Activated CD8-positive, alpha-beta memory T cell treated with anti-CD3 and anti-CD28 coated beads for 48 hours (primary cell): ENCODE results near the gene JAG2.

Source experiments
- DNase-seq, 3 experiments: peaks; one replicate each; pipeline ENCODE4 v3.0.0-alpha.2; 2020; ENCODE audit warnings: low read depth in 2 of 3, low spot score in 2 of 3

Gene JAG2

GRCh38 chr14:105151084-105151837 is 17.3 kb downstream of the JAG2 start:
- no peak for DNase-seq

DNA sequence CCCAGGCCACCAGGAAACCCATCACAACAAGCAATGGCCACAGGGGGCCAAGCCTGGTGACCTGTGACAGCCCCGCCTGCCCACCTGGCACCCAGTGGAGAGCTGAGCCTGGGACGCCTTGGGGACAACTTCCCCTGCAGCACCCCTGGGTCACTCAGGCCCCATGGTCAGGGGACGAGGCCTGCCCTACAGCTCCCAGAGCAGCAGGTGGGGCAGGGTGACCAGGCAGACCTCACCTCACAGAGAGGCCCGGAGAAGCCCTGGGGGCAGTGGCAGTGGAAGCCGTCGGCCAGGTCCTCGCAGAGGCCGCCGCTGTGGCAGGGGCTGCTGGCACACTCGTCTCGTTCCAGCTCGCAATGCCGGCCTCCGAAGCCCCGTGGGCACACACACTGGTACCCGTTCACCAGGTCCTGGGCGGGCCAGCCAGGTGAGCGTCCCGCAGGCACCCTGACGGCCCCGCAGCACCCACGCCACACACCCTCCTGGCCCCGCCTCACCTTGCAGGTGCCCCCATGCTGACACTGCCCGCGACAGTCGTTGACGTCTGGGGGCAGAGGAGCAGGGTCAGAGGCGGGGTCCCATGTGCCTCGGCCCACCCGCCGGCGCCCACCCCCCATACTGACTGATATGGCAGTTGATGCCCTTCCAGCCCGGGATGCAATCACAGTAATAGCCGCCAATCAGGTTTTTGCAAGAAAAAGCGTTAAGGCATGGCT is 18.1 kb downstream of the JAG2 start:
- no peak for DNase-seq

DNA sequence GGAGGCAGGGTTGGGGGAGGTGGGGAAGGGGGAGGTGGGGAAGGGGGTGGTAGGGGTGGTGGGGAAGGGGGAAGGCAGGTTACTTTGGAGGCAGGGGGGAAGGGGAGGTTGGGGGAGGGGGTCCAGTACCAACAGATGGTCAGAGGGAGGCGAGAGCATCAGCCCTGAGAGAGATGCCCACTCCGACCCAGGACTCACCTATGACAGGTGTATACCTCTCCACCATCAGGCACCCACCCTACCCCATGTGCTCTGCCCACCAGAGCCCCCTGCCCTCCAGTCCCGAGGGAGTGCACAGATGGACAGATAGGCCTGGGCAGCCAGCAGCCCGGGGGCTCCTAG is 18.6 kb downstream of the JAG2 start:
- no peak for DNase-seq

DNA sequence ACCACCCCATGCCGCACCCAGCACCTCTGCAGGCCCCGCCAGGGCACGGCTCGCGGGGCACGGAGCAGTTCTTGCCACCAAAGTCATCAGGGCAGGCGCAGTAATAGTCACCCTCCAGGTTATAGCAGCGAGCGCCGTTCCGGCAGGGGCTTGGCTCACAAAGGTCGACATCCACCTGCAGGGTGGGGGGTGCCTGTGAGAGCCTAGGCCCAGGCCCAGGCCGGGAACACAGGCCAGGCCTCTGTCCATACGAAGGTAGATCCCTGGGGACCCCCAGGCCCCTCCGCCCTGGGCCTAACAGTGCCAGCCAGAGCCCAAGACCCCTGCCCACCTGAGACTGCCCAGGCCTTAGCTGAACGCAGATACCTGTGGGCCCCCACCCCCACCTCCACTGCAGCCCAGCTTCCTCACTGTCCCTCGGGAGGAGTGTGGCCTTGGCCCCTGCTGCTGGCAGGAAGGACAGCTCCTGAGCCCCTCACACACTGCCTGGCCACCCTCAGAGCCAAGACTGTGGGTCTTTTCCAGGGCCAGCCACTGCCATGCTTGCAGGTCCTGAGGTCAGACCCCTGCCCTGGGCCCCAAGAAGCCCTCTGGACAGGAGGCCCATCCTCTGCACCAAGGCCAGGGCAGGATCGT is 19.3 kb downstream of the JAG2 start:
- DNase-seq, result no peak

- no peak for DNase-seq
Measured at GRCh38 chr14:105148604-105149145, 19.9 kb downstream of the JAG2 start.

- no peak for DNase-seq
Measured at GRCh38 chr14:105147671-105148603, 20.6 kb downstream of the JAG2 start.

- no peak for DNase-seq
Measured at GRCh38 chr14:105146976-105147635, 21.5 kb downstream of the JAG2 start.

GRCh38 chr14:105146181-105146975 is 22.2 kb downstream of the JAG2 start:
- DNase-seq, result no peak

- DNase-seq, result no peak
Measured at GRCh38 chr14:105145381-105146180, 23.0 kb downstream of the JAG2 start.

GRCh38 chr14:105144666-105145380 is 23.8 kb downstream of the JAG2 start:
- no peak for DNase-seq

GRCh38 chr14:105144026-105144665 is 24.4 kb downstream of the JAG2 start:
- DNase-seq, result no peak

- no peak for DNase-seq
Measured at GRCh38 chr14:105143451-105144025, 25.0 kb downstream of the JAG2 start.

DNA sequence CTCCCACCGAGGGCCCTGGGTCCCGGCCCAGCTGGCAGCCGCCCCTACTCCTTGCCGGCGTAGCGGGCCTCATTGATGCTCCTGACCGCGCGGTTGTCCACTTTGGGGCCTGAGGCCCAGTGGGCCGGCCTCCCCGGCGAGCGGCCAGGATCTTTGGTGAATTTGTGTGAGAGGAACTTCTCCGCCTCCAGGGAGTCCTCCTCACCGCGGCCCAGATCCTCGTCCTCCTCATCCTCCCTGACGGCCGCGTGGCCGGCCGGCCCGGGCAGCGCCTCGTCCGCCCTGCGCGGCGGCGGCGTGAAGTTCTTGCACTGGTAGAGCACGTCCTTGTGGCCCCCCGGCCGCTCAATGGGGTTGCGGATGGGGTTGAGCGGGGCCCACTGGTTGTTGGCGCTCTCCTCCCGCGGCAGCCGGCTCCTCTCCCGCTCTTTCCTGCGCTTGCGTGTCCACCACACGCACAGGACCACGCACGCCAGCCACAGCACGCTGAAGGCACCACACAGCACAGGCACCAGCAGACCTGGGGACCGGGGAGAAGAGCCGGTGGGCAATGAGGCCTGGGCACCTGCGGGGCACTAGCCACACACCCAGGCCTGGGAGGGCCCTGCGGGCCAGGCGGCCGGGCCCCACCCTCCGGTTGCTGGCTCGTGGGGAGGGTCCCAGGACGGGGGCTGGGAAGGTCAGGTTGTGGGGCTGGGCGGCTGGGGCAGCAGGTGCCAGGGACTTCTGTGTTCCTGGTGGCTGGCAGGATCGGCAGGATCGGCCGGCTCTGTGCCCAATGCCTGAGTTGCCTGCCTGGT is 25.7 kb downstream of the JAG2 start:
- no peak for DNase-seq

DNA sequence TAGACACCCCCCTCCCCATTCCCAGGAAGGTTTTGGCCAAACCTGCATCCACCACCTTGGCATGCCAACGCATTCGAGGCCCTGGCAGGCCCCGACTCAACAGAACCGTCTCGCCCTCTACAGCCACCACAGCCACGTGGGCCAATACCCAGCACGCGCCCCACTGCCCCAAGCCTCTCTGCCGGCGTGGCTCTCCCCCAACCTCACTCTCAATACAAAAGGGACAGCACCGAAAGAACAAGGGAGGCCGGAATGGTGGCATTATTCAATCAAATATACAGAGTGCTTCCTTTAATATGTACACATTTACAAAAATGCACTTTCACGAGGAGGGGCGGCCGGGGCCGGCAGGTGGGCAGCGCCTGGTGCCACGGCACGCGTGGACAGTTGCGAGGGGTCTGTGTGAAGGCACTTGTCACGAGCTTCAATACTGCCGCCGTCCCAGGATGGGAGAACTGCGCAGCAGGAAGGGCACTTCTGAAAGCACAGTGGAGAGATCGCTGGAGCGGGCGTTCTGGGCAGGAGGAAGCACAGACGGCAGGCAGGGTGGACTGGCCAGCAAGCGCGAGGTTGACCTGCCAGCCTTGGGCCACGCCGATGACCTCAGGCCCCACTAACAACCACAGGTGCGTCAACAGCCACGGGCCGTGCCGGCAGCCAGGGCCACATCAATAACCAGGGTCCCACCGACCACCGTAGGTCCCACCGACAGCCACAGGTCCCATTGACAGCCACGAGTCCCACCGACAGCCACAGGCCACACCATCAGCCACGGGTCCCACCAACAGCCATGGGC is 26.9 kb downstream of the JAG2 start:
- no peak for DNase-seq

DNA sequence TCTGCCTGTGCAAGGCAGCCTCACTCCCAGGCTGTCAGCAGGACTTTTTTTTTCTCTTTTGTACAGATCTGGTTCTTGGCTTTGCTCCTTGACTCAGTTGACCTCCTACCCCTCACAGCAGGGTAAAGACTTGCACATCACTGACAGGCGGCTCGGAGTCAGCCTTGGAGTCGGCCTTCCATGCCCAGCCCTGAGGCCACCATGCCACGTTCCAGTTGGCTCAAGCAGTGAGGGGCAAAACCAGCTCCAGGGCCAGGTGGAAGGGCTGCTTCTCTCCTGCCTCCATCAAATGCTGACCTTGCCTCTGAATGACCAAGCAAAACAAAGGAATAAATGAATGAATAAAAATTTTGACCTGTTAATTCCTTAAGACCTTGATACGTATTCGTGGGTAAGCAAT is 27.6 kb downstream of the JAG2 start:
- DNase-seq, result no peak

- DNase-seq, result no peak
Measured at GRCh38 chr14:105140581-105140980, 28.0 kb downstream of the JAG2 start.
